Hindlimb muscle (tissue), 1 donor: ENCODE data around the gene AP2A2. TPM values are rescaled to one million over a fixed set of nuclear protein-coding genes. Genes with fewer than 3 reads are reported as not detected.
"Not testable (repeated sequence)": the region's sequence is repeated elsewhere in the genome, so short reads cannot be mapped to it uniquely, and the experiment has no call there.

ENCODE experiments used
- DNase-seq: peaks from one replicate; pipeline ENCODE4 v3.0.0-alpha.2; 2013
- polyA plus RNA-seq: library from polyadenylated mRNA; unstranded; fragments of 120-200 nt; gene quantifications from one replicate; pipeline ENCODE4 v1.2.1, GENCODE V29; 2013; ENCODE audit not compliant: insufficient read length

AP2A2 gene
- polyA plus RNA-seq, 1 donor = 49.7 TPM

GRCh38 chr11:1016610-1017126 is 91.0 kb downstream of the AP2A2 start:
- DNase-seq = not testable (repeated sequence)

DNA sequence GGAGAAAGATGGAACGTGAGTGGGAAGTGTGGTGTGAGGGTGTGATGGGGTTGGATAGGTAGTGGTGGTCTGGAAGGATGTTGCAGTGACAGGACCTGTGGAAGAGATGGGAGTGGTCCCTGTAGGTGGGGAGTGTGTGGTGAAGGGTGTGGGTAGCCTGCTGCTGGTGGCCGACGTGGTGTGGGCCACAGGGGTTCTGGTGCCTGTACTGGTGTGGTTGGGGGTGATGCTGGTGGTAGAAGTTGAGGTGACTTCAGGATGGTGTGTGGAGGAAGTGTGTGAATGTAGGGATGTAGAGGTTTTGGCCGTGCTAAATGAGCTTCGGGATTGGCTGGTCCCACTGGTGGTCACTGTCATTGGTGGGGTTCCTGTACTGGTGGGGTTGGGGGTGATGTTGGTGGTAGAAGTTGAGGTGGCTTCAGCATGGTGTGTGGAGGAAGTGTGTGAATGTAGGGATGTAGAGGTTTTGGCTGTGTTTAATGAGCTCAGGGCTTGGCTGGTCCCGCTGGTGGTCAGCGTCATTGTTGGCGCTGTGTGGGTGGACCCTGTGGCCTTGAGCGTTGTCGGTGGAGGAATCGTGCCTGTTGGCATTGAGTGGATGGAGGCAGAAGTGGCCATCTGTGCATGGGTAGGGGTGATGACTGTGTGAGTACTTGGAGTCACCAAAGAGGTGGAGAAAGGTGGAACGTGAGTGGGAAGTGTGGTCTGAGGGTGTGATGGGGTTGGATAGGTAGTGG is 91.8 kb downstream of the AP2A2 start:
- DNase-seq = no peak

GRCh38 chr11:1018091-1018490 is 92.4 kb downstream of the AP2A2 start:
- no peak for DNase-seq

DNA sequence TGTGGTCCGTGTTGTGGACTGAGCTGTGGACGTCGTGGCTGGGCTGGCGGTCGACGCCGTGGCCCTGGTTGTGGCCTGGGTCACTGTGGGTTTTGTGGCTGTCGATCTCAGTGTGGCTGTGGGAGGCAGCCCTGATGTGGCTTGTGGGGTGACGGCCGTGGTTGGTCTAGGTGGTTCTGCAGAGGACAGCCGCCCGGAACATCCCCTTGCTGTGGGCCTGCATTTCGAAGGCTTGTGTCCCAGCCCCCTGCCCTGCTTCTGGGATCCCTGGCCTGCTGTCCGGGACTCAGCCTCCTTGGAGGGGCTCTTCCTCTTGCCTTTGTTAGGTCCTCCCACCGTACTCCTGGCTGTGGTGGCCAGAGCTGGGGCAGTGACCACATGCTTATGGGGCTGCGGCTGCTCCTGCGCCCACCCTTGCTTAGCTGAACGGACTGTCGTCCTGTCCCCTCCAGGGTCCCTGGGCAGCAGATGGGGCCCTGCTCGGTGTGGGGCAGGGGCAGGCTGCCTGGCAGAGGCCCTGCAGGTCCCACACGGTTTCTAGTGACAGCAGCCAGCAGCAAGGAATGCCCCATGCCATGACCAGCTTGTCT is 93.7 kb downstream of the AP2A2 start:
- no peak for DNase-seq

- no peak for DNase-seq
These were observed 94.7 kb downstream of the AP2A2 start for GRCh38 chr11:1020211-1020905.

DNA sequence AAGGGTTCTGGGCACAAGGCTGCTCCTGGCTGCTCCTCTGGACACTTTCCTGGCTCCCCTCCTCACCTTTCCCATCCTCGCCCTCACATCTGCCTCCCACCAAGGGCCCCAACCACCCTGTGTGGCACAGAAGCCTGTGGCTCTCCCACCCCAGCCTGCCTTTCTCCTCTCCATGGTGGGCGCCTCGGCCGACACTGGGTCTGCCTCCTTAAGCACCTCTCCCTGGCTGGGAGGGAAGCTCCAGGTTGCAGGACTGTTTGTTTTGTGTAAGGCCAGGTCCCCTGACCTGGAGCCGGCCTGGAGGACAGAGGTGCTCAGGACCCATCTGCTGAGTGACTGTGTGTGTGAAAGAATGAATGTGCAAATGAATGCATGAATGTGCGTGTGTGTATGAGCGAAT is 96.7 kb downstream of the AP2A2 start:
- no peak for DNase-seq

DNA sequence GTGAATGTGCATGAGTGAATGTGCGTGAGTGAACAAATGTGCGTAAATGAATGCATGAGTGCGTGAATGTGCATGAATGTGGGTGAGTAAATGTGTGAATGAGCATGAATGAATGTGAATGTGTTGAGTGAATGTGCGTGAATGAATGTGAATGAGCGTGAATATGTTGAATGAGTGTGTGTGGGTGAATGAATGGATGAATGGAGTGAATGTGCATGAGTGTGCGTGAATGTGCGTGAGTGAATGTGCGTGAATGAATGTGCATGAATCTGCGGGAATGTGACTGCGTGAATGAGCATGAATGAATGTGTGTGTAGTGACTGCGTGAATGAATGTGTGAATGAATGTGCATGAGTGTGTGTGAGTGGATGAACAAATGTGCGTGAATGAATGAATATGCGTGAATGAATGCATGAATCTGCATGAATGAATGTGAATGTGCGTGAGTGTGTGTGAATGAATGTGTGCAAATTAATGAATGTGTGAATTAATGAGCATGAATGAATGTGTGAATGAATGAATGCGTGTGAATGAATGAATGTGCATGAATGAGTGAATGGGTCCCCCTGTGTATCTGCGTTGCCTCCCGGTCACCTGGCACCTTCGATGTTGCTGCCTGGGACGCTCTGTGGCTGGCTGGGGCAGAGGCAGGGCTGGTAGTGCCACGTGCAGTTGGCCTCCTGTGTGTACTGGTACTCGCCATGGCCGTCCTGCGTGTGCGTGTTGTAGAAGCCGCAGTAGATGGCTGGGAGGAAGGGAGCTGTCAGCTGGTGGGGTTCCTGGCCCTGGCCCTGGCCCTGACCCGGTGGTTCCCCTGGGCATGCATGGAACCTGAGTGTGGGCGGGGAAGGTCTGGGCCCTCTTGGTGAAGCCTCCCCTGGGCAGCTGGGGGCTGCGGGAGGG is 97.5 kb downstream of the AP2A2 start:
- DNase-seq = no peak

GRCh38 chr11:1023811-1024596 is 98.3 kb downstream of the AP2A2 start:
- no peak for DNase-seq

GRCh38 chr11:1024597-1025409 is 99.1 kb downstream of the AP2A2 start:
- DNase-seq = no peak

GRCh38 chr11:1025410-1026162 is 99.9 kb downstream of the AP2A2 start:
- DNase-seq = no peak

DNA sequence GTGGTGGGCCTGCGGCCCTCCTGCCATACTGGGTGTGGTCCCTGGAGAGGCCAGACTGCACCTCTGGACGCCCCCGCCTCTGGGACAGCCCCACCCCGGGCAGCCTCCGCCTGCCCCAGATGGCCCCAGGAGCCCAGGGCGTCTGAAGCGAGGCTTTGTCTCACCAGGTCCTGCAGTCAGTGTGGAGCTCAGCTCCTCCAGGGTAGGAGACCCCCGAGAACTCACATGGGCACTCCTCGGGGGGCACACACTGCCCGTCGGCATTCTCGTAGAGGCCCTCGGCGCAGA is 100.4 kb downstream of the AP2A2 start:
- DNase-seq = no peak

DNA sequence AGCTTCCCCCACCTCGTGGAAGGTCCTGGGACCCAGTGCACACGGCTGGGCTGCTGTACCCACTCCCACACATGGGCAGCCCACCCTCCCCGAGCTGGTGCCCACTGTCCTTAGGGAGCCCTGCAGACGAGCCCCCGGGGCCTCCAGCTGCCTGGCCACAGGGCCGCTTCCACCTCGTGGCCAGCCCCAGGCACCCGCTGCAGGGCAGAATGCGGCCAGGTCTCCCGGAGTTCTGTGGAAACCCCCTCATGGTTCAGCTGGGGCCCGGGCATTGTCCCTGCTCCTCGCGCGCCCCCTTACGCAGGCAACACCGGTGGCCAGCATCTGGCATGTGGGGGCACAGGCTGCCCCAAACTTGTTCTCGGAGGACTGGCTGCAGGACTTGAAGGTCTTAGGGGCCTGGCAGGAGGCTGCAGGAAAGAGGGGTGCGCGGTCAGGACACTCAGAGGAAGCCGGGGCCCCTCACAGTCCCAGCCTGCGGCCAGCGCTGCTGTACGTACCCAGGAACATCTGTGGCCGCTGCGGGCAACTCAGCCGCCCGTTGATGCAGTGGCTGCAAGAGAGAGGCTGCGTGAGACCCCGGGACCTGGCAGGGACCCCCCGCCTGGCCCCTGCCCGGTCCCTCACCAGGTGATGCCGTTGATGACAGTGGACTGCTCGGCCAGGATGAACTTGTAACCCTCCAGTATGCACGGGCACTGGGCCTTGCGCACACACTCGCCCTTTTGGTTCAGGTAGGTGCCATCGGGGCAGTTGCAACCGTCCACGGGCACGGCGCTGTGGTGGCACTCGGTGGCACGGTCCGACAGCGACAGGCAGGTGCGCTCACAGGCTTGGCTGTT is 101.2 kb downstream of the AP2A2 start:
- DNase-seq = no peak

GRCh38 chr11:1027483-1028290 is 102.0 kb downstream of the AP2A2 start:
- no peak for DNase-seq

GRCh38 chr11:1028291-1028540 is 102.5 kb downstream of the AP2A2 start:
- DNase-seq = no peak

DNA sequence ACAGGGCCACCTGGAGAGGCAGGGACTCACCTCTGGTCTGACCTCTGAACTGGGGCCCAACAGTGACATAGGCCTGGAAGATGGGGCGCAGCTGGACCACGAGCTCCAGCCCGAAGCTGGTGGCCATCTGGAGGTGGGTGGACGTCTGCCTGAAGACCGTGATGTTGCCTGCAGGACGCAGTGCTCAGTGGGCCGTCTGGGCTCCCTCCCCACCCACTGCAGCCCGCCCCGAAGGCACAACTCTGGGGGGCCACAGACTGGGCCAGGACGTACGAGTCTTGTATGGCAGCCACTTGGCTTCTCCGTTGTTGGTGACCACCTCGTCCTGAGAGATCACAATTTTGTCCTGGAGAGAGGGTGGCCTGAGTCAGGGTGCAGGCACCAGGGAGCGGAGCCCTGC is 102.9 kb downstream of the AP2A2 start:
- DNase-seq = no peak

- DNase-seq = no peak
These were observed 103.4 kb downstream of the AP2A2 start for GRCh38 chr11:1029051-1029450.

DNA sequence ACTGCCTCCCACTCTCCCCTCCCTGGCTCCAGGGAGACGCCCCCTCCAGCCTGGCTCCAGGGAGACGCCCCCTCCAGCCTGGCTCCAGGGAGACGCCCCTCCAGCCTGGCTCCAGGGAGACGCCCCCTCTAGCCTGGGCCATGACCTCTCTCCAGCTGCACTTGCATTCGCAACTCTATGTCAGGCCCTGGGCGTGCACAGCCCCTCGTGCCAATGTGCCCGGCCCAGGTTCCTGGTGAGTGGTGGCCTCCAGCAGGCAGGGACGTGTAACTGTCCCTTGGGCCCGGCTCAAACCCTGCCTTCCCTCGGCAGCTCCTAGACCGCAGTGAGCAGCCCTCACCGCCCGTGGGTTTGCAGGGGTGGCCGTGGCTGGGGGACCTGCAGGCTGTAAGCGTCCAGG is 104.0 kb downstream of the AP2A2 start:
- DNase-seq = no peak

- DNase-seq = no peak
These were observed 104.4 kb downstream of the AP2A2 start for GRCh38 chr11:1030086-1030485.

DNA sequence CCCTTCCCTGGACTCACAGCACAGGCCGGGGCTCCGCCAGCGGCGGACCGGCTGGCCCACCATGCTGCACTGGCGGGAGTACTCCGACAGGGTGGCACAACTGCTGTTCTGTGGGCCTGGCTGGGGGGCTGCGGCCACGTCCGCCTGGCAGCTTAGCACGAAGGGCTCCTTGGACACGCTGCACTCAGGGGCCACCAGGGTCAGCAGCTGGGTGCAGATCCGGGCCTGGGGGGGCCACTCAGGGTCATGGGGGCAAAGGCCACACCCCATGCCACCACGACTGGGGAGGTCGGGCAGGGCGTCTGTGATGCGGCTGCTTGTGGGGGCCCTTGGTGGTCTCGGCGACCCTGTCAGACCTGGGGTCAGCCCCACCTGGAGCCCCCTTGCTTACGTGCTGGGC is 104.9 kb downstream of the AP2A2 start:
- no peak for DNase-seq
